ENCODE results near the gene EHMT1. TPM values are rescaled to one million over a fixed set of nuclear protein-coding genes. Genes with fewer than 3 reads are reported as not detected.

The EHMT1 gene
- total RNA-seq, 2 donors from 2014 or later, result 93.1 to 184 TPM

DNA sequence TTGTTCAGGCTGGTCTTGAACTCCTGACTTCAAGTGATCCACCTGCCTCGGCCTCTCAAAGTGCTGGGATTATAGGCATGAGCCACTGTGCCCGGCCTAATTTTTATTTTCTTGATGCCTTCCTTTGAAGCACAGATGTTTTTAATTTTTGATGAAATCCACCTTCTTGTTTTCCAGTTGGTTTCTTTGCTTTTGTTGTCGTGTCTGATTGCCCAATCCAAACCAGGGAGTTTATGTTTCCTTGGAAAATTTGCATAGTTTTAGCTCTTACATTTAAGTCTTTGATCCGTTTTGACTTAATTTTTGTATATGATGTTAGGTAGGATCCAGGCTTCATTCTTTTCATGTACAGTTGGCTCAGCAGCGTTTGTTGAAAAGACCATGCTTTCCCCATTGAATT, 15.2 kb downstream of the EHMT1 start:
- Mint-ChIP-seq H3K4me3 (no peak overlapping the region), H3K27me3 (no peaks in the 10 kb centered on the region), H3K4me1 (ENCODE audit: low read depth in 2 of 2) (peaks cover 45 to 46% of the 10 kb centered on the region in 2 donors), H3K36me3 (no peaks in the 10 kb centered on the region), H3K27ac (peak overlapping the region in 1 of 2 donors; percentile 75), H3K9me3 (no peaks in the 10 kb centered on the region)
- DNase-seq (ENCODE audit: low spot score) (no peak), ATAC-seq (no peak)

DNA sequence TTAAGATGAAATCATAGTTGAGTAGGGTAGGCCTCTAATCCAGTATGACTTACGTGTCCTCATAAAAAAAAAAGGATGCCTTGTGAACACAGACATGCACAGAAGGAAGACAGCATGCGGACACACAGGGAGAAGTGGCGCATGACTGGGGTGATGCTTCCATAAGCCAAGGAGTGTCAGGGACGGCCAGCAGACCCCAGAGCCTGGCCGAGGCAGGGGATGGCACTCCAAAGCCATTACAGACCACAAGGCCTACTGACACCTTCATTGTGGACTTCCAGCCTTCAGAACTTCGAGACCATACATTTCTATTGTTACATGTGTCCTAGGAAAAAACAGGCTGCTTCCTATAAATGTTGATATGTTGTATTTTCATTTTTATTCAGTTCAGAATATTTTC, 19.9 kb downstream of the EHMT1 start:
- H3K9me3 Mint-ChIP-seq, result no peaks in the 10 kb centered on the region
- DNase-seq (ENCODE audit: low spot score) (no peak), ATAC-seq (no peak)
- peaks cover 14% of the 10 kb centered on the region for H3K36me3 Mint-ChIP-seq
- peaks cover 40 to 51% of the 10 kb centered on the region in 2 donors for H3K4me1 Mint-ChIP-seq (ENCODE audit: low read depth in 2 of 2)
- H3K4me3 Mint-ChIP-seq, result peak overlapping the region; percentile 84
- peak overlapping the region; percentile 80 to 94 for H3K27ac Mint-ChIP-seq
- H3K27me3 Mint-ChIP-seq, result no peaks in the 10 kb centered on the region

DNA sequence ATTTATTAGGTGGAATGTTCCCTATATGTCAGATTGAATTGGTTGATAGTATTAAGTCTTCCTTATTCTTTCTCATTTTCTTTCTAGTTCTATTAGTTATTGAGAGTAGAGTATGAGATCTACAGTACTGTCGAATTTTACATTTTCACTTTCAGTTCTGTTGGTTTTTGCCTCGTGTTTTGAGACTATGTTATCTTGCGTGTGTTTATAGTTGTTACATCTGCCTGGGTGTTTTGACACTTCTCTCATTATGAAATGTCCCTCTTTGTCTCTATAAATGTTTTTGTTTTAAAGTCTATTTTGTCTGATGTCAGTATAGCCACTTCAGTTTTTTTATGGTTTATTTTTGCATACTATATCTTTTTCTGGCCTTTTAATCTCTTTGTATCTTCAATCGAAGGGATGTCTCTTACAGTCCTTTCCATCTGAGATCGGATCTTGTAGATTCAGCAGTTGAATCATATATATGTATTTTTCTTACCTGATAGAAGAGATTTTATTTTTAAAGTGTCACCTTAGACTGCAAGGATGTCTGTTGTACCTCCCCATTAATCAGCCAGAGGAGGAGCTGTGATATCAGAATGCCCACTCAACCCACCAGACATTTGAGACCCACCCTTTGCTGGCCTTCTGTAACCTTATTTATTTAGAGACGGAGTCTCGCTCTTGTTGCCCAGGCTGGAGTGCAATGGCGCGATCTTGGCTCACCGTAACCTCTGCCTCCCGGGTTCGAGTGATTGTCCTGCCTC, 20.7 kb downstream of the EHMT1 start:
- H3K27ac Mint-ChIP-seq, result peak overlapping the region; percentile 80 to 94
- peaks cover 39 to 46% of the 10 kb centered on the region in 2 donors for H3K4me1 Mint-ChIP-seq (ENCODE audit: low read depth in 2 of 2)
- H3K9me3 Mint-ChIP-seq, result no peaks in the 10 kb centered on the region
- peak overlapping the region; percentile 84 for H3K4me3 Mint-ChIP-seq
- DNase-seq (ENCODE audit: low spot score) (no peak), ATAC-seq (peak; percentile 90 to 94)
- H3K36me3 Mint-ChIP-seq, result peaks cover 14% of the 10 kb centered on the region
- H3K27me3 Mint-ChIP-seq, result no peaks in the 10 kb centered on the region

DNA sequence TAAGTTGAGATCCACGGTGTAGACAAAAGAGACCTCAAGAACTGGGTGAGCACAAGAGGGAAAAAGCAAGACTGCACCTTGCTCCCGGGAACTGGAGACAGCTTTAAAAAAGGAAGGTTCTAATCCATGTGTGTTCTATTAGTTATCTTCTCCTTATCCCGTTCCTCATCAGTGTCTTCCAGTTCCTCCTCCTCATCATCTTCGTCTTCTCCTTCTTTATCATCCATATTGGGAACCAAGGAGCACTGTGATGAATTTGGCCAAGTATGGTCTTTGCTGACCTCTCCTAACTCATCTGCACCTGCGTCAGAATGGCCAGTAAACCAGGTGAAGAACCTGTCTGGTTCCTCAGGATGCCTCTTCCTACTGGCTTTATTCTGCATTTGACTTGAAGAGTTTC, 22.1 kb downstream of the EHMT1 start:
- ATAC-seq, result no peak
- H3K4me1 Mint-ChIP-seq (ENCODE audit: low read depth in 2 of 2), result peaks cover 41 to 46% of the 10 kb centered on the region in 2 donors
- H3K27ac Mint-ChIP-seq, result peak overlapping the region; percentile 80 to 94
- no peaks in the 10 kb centered on the region for H3K27me3 Mint-ChIP-seq
- H3K4me3 Mint-ChIP-seq, result peak overlapping the region; percentile 56
- DNase-seq (ENCODE audit: low spot score), result no peak
- no peaks in the 10 kb centered on the region for H3K9me3 Mint-ChIP-seq
- H3K36me3 Mint-ChIP-seq, result peaks cover 14% of the 10 kb centered on the region

DNA sequence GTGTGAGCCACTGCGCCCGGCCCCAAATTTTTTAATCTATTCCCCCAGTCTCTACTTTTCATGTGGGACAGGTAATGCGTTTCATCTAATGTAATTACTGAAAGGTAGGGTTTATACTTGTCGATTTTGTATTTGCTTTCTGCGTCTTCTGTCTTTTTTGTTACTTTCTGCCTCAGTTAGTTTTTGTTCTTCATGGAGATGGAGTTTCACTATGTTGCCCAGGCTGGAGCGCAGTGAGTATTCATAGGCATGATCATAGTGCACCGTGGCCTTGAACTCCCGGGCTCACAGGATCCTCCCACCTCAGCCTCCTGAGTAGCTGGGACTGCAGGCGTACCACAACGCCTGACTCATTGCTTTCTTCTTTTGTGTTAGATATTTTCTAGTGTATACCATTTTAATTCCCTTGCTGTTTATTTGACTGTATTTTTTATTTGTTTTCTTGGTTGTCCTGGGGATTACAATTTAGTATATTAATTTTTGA, 23.4 kb downstream of the EHMT1 start:
- H3K9me3 Mint-ChIP-seq, result no peaks in the 10 kb centered on the region
- no peak for DNase-seq (ENCODE audit: low spot score)
- no peak for ATAC-seq
- no peak overlapping the region for H3K4me3 Mint-ChIP-seq
- H3K36me3 Mint-ChIP-seq, result peaks cover 14% of the 10 kb centered on the region
- peak overlapping the region; percentile 80 to 94 for H3K27ac Mint-ChIP-seq
- H3K4me1 Mint-ChIP-seq (ENCODE audit: low read depth in 2 of 2), result peaks cover 48 to 53% of the 10 kb centered on the region in 2 donors
- H3K27me3 Mint-ChIP-seq, result no peaks in the 10 kb centered on the region

DNA sequence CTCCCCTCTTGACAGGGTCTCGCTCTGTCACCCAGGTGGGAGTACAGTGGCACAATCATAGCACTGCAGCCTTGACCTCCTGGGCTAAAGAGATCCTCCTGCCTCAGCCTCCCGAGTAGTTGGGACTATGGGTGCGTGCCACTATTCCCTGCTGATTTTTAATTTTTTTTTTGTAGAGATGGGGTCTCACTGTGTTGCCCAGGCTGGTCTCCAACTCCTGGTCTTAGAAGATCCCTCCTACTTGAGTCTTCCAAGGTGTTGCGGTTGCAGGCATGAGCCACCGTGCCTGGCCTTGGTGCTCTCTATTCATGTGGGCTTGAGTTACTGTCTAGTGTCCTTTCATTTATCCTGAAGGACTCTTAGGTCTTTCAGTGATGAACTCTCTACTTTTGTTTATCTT, 24.1 kb downstream of the EHMT1 start:
- no peak for DNase-seq (ENCODE audit: low spot score)
- peaks cover 52 to 56% of the 10 kb centered on the region in 2 donors for H3K4me1 Mint-ChIP-seq (ENCODE audit: low read depth in 2 of 2)
- no peak overlapping the region for H3K27ac Mint-ChIP-seq
- H3K4me3 Mint-ChIP-seq, result no peak overlapping the region
- peaks cover 15% of the 10 kb centered on the region for H3K36me3 Mint-ChIP-seq
- no peaks in the 10 kb centered on the region for H3K27me3 Mint-ChIP-seq
- ATAC-seq, result no peak
- no peaks in the 10 kb centered on the region for H3K9me3 Mint-ChIP-seq

DNA sequence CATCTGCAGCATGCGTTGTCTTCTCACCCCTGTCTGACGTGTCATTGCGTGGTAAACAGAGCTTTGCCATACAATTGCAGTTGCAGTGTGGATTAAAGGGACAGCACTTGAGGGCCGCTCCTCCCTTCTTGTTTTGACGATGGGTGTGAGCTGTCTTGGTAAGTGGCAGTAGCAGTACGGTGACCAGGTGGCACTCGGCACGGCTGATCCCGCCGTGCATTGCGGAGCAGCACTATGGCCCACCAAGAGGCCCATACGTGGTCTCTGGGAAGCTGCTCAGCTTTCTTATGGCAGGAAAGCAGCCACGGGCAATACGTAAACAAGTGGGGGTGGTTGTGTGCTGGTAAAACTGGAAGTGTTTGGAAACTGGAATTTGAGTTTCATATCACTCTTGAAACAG, 25.1 kb downstream of the EHMT1 start:
- H3K36me3 Mint-ChIP-seq, result peaks cover 17% of the 10 kb centered on the region
- no peaks in the 10 kb centered on the region for H3K9me3 Mint-ChIP-seq
- peak overlapping the region in 1 of 2 donors; percentile 80 for H3K27ac Mint-ChIP-seq
- H3K4me1 Mint-ChIP-seq (ENCODE audit: low read depth in 2 of 2), result peaks cover 52 to 56% of the 10 kb centered on the region in 2 donors
- no peak overlapping the region for H3K4me3 Mint-ChIP-seq
- DNase-seq (ENCODE audit: low spot score), result no peak
- no peaks in the 10 kb centered on the region for H3K27me3 Mint-ChIP-seq
- no peak for ATAC-seq

DNA sequence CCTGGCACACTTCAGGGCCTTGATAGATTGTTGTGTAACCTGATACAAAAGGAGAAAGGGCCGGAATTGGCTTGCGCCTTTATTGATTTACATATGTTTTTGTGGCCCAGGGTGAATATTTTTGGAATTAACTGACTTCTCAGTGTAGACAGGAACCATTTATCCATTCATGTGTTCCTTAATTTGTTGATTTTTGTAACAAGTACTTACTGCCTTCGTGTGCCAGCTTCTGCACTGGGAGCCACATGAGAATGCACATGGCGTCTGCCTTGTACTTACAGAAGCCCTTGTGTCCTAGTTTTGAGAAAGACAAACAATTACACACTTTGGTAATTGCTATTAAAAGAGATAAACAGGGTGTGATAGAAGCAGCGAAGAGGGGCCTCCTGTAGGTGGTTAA, 26.4 kb downstream of the EHMT1 start:
- H3K4me1 Mint-ChIP-seq (ENCODE audit: low read depth in 2 of 2), result peaks cover 50 to 55% of the 10 kb centered on the region in 2 donors

DNA sequence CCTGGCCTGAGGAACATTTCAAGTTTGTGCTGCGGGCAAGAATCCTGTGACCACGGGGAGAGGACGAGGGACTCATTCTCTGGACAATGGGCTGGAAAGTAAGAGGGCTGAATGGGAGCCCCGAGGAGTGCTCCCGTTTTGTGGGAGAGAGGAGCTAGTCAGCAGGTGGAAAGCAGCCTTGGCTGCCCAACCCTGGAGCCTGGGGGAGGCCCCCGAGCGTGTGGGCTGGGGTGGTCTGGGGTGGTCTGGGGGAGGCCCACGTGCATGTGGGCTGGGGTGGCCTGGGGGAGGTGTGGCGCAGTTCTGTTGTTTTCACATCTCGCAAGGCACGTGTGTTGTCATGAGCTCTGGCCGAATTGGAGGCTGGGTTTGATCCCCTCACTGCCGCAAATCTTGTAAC, 27.5 kb downstream of the EHMT1 start:
- DNase-seq (ENCODE audit: low spot score) (no peak), ATAC-seq (no peak)
- Mint-ChIP-seq H3K27me3 (no peaks in the 10 kb centered on the region), H3K4me1 (ENCODE audit: low read depth in 2 of 2) (peaks cover 44 to 54% of the 10 kb centered on the region in 2 donors), H3K4me3 (no peak overlapping the region), H3K27ac (peak overlapping the region; percentile 72 to 82), H3K9me3 (no peaks in the 10 kb centered on the region), H3K36me3 (peaks cover 12% of the 10 kb centered on the region)

More for the DNA sequence above, 26.4 kb downstream of the EHMT1 start:
- H3K4me3 Mint-ChIP-seq, result no peak overlapping the region
- H3K36me3 Mint-ChIP-seq, result peaks cover 17% of the 10 kb centered on the region
- no peak overlapping the region for H3K27ac Mint-ChIP-seq
- no peak for ATAC-seq
- no peak for DNase-seq (ENCODE audit: low spot score)
- no peaks in the 10 kb centered on the region for H3K9me3 Mint-ChIP-seq
- H3K27me3 Mint-ChIP-seq, result no peaks in the 10 kb centered on the region

DNA sequence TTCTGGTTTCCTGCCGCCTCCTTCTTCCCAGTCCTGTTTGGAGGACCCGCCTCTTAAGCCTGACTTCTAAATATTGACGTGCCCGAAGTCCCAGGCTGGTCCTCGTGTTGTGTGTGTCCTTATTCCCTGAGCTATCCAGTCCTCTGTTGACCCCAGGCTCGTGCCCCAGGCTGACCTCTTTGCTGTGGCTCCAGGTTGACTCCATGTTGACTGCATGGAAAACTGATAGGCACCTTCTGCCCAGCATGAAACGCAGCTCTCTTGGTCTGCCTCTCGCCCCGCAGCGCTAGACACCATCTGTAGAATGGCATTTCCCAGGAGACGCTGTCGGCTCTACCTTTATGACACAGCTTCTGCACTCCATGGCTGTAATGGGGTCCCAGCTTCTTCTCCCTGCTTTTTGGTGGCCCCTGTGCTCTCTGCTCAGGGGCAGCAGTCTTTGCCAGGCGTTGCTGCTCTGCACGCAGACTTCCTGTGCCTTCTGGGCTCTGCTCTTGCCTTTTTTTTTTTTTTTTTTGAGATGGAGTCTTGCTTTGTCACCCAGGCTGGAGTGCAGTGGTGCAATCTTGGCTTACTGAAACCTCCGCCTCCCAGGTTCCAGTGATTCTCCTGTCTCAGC, 28.4 kb downstream of the EHMT1 start:
- peaks cover 6% of the 10 kb centered on the region for H3K36me3 Mint-ChIP-seq
- H3K27ac Mint-ChIP-seq, result peak overlapping the region; percentile 72 to 82
- H3K4me1 Mint-ChIP-seq (ENCODE audit: low read depth in 2 of 2), result peaks cover 41 to 52% of the 10 kb centered on the region in 2 donors
- peak overlapping the region; percentile 77 for H3K4me3 Mint-ChIP-seq
- H3K9me3 Mint-ChIP-seq, result no peaks in the 10 kb centered on the region
- no peak for DNase-seq (ENCODE audit: low spot score)
- H3K27me3 Mint-ChIP-seq, result no peaks in the 10 kb centered on the region
- ATAC-seq, result peak; percentile 72 to 75

DNA sequence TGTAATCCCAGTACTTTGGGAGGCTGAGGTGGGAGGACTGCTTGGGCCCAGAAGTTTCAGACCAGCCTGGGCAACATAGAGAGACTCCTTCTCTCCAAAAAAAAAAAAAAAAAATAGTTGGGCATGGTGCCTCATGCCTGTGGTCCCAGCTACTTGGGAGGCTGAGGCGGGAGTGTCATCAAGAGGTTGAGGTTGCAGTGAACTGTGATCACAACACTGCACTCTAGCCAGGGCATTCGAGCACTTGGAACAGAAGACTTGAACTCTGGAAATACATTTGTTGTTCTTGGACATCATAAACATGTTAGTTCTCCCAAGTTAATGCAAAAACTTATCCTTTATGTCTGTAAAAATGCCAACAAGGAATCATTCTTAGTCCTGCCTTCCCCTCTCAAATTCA, 29.6 kb downstream of the EHMT1 start:
- no peak for DNase-seq (ENCODE audit: low spot score)
- Mint-ChIP-seq H3K27me3 (no peaks in the 10 kb centered on the region), H3K9me3 (no peaks in the 10 kb centered on the region), H3K36me3 (peaks cover 4% of the 10 kb centered on the region), H3K27ac (peak overlapping the region; percentile 72 to 82), H3K4me3 (no peak overlapping the region), H3K4me1 (ENCODE audit: low read depth in 2 of 2) (peaks cover 40 to 48% of the 10 kb centered on the region in 2 donors)
- ATAC-seq, result no peak

DNA sequence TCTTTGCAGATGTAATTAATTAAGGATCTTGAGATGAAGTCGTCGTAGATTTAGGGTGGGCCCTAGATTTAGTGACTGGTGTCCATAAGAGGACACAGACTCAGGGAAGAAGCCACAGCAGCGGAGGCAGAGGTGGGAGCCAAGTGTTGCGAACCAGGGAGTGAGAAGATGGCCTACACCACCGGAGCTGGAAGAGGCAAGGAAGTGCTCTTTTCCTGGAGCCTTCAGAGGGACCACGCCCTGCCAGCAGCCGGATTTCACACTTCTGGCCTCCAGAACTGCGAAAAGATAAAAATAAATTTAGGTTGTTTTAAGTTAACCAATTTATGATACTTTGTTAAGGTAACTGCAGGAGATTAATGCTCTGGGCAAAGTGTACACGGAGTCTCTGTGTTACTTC, 30.7 kb downstream of the EHMT1 start:
- no peak for ATAC-seq
- peaks cover 34 to 45% of the 10 kb centered on the region in 2 donors for H3K4me1 Mint-ChIP-seq (ENCODE audit: low read depth in 2 of 2)
- H3K4me3 Mint-ChIP-seq, result no peak overlapping the region
- peaks cover 4% of the 10 kb centered on the region for H3K36me3 Mint-ChIP-seq
- DNase-seq (ENCODE audit: low spot score), result no peak
- H3K27ac Mint-ChIP-seq, result peak overlapping the region; percentile 22 to 56
- H3K9me3 Mint-ChIP-seq, result no peaks in the 10 kb centered on the region
- no peaks in the 10 kb centered on the region for H3K27me3 Mint-ChIP-seq

DNA sequence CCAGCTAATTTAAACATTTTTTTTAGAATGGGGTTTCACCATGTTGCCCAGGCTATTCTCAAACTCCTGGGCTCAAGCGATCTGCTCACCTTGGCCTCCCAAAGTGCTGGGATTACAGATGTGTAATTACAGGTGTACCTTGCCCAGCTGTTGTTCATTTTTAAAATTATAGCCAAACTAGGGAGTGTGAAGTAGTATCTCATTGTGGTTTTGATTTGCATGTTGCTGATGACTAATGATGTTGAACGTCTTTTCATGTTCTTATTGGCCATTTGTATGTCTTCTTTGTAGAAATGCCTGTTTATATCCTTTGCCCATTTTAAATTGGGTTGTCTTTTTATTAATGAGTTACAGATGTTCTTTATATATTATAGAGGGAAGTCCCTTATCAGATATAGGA, 31.5 kb downstream of the EHMT1 start:
- Mint-ChIP-seq H3K27me3 (no peaks in the 10 kb centered on the region), H3K9me3 (no peaks in the 10 kb centered on the region), H3K27ac (peak overlapping the region; percentile 41 to 62), H3K36me3 (peaks cover 4% of the 10 kb centered on the region), H3K4me1 (ENCODE audit: low read depth in 2 of 2) (peaks cover 34 to 45% of the 10 kb centered on the region in 2 donors), H3K4me3 (no peak overlapping the region)
- ATAC-seq (peak in 1 of 2 donors; percentile 47), DNase-seq (ENCODE audit: low spot score) (no peak)

DNA sequence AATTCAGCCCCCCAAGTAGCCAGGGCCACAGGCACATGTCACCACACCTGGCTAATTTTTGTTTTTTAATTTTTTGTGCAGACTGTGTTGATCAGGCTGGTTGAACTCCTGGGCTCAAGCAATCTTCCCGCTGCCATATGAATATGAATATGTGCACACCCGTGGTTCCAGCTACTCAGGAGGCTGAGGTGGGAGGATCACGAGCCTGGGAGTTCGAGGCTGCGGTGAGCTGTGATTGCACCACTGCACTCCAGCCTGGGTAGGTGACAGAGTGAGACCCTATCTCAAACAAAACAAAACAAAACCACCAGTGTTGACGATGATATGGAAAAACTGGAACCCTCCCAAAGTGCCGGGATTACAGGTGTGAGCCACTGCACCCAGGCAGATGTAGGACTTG, 32.0 kb downstream of the EHMT1 start:
- ATAC-seq, result no peak
- no peak for DNase-seq (ENCODE audit: low spot score)
- Mint-ChIP-seq H3K4me1 (ENCODE audit: low read depth in 2 of 2) (peaks cover 34 to 43% of the 10 kb centered on the region in 2 donors), H3K27me3 (no peaks in the 10 kb centered on the region), H3K36me3 (peaks cover 4% of the 10 kb centered on the region), H3K27ac (peak overlapping the region; percentile 41 to 62), H3K4me3 (no peak overlapping the region), H3K9me3 (no peaks in the 10 kb centered on the region)
